Measurements from ENCODE around the gene ARPC5L. TPM values are rescaled to one million over a fixed set of nuclear protein-coding genes. Genes with fewer than 3 reads are reported as not detected.

ARPC5L gene
- total and polyA plus RNA-seq, 2 of the 13 experiments (the other 11 are each of a cell fraction or from before 2014, with no cell fraction given) = 29.9 to 33.8 TPM

DNA sequence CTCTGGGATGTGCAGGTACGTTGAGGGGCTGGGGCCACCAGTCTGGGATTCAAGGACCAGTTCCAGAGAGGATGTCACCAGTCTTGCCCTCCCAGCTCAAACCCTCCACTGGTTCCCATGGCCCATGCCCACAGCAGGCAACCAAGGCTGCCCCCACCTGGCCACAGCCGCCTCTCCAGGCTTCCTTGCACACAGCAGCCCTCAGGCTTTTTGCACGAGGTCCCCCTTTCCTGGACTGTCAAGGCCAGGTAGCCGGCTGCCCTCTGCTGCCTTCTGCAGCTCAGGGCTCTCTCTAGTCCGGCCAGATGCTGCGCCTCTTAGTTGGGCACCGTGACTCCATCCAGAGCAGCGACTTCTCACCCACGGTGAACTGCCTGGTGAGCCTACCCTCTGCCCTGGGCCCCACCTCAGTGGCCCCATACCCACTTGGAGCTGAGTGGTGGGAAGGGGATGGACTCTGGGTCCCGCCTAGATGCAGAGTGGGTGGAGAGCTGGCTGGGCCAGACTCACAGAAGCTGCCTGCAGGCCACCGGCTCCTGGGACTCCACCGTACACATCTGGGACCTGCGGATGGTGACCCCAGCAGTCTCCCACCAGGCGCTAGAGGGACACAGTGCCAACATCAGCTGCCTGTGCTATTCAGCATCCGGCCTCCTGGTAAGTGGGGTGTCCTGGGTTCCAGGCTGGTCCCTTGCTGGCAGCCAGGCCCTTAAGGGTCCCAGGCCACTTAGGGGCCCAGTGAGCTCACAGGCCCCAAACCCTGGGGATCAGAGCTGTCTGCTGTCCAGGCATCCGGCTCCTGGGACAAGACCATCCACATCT is 5.8 kb upstream of the ARPC5L start (continued):
- TF ChIP-seq, protein P1, sequence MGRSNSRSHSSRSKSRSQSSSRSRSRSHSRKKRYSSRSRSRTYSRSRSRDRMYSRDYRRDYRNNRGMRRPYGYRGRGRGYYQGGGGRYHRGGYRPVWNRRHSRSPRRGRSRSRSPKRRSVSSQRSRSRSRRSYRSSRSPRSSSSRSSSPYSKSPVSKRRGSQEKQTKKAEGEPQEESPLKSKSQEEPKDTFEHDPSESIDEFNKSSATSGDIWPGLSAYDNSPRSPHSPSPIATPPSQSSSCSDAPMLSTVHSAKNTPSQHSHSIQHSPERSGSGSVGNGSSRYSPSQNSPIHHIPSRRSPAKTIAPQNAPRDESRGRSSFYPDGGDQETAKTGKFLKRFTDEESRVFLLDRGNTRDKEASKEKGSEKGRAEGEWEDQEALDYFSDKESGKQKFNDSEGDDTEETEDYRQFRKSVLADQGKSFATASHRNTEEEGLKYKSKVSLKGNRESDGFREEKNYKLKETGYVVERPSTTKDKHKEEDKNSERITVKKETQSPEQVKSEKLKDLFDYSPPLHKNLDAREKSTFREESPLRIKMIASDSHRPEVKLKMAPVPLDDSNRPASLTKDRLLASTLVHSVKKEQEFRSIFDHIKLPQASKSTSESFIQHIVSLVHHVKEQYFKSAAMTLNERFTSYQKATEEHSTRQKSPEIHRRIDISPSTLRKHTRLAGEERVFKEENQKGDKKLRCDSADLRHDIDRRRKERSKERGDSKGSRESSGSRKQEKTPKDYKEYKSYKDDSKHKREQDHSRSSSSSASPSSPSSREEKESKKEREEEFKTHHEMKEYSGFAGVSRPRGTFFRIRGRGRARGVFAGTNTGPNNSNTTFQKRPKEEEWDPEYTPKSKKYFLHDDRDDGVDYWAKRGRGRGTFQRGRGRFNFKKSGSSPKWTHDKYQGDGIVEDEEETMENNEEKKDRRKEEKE (IDR thresholded peaks at IDR 0.05) = no peak
- TF ChIP-seq ZNF136 (CRISPR knock-in tag; IDR thresholded peaks at IDR 0.05; ENCODE audit: low read depth) (no peak), ARNT (IDR thresholded peaks at IDR 0.05) (no peak), ZNF513 (CRISPR knock-in tag; conservative IDR thresholded peaks at IDR 0.05) (no peak), ZNF44 (CRISPR knock-in tag; IDR thresholded peaks at IDR 0.05) (no peak), ZNF891 (CRISPR knock-in tag; IDR thresholded peaks at IDR 0.05) (peak; percentile 69; the same call in 1 of the 2 replicates), FOXO1 (CRISPR knock-in tag; IDR thresholded peaks at IDR 0.05) (no peak), MEF2D (CRISPR knock-in tag; IDR thresholded peaks at IDR 0.05) (no peak), ZNF282 (IDR thresholded peaks at IDR 0.05; ENCODE audit: partially characterized antibody) (no peak), MYC (CRISPR knock-in tag; IDR thresholded peaks at IDR 0.05; ENCODE audit: borderline replicate concordance) (peak; percentile 76; the same call in 1 of the 2 replicates), NR2C2 (CRISPR knock-in tag; IDR thresholded peaks at IDR 0.05; ENCODE audit: borderline replicate concordance) (no peak), CSRNP1 (CRISPR knock-in tag; IDR thresholded peaks at IDR 0.05) (no peak), SMARCC2 (IDR thresholded peaks at IDR 0.05) (no peak), KLF15 (CRISPR knock-in tag; IDR thresholded peaks at IDR 0.05; ENCODE audit: borderline replicate concordance) (no peak), ZNF552 (CRISPR knock-in tag; IDR thresholded peaks at IDR 0.05; ENCODE audit: borderline replicate concordance) (no peak), CHD4 (IDR thresholded peaks at IDR 0.05; ENCODE audit: borderline replicate concordance, low read length) (no peak)
- TF ChIP-seq, protein P2, sequence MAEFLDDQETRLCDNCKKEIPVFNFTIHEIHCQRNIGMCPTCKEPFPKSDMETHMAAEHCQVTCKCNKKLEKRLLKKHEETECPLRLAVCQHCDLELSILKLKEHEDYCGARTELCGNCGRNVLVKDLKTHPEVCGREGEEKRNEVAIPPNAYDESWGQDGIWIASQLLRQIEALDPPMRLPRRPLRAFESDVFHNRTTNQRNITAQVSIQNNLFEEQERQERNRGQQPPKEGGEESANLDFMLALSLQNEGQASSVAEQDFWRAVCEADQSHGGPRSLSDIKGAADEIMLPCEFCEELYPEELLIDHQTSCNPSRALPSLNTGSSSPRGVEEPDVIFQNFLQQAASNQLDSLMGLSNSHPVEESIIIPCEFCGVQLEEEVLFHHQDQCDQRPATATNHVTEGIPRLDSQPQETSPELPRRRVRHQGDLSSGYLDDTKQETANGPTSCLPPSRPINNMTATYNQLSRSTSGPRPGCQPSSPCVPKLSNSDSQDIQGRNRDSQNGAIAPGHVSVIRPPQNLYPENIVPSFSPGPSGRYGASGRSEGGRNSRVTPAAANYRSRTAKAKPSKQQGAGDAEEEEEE (CRISPR knock-in tag; IDR thresholded peaks at IDR 0.05; ENCODE audit: borderline replicate concordance) = no peak
- TF ChIP-seq, protein P3, sequence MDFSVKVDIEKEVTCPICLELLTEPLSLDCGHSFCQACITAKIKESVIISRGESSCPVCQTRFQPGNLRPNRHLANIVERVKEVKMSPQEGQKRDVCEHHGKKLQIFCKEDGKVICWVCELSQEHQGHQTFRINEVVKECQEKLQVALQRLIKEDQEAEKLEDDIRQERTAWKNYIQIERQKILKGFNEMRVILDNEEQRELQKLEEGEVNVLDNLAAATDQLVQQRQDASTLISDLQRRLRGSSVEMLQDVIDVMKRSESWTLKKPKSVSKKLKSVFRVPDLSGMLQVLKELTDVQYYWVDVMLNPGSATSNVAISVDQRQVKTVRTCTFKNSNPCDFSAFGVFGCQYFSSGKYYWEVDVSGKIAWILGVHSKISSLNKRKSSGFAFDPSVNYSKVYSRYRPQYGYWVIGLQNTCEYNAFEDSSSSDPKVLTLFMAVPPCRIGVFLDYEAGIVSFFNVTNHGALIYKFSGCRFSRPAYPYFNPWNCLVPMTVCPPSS (IDR thresholded peaks at IDR 0.05) = no peak
